HepG2 (cell line): ENCODE measurements around the gene MAJIN. TPM values are rescaled to one million over a fixed set of nuclear protein-coding genes. Genes with fewer than 3 reads are reported as not detected.

ENCODE experiments used
- CEBPG ChIP-seq: IDR thresholded peaks from 2 replicates; pipeline ENCODE4 v1.6.1; 2016
- CREB1 ChIP-seq, 2 experiments: fragments of 450-650 bp in 1 of 2; IDR thresholded peaks; 2 replicates each; pipeline ENCODE4 v1.6.1; 2016 to 2017; ENCODE audit warnings: control low read depth in 1 of 2, mild to moderate bottlenecking in 1 of 2, missing compliant biosample characterization in 1 of 2, missing genetic modification characterization in 1 of 2
- E2F1 ChIP-seq: sonication (generic); formaldehyde crosslinking; IDR thresholded peaks from 2 replicates; pipeline ENCODE4 v1.5.0; 2020; ENCODE audit warnings: missing genetic modification reagents
- FOSL1 ChIP-seq: sonication (generic); formaldehyde crosslinking; IDR thresholded peaks from 2 replicates; pipeline ENCODE4 v1.9.0; 2021; ENCODE audit warnings: missing genetic modification reagents, borderline replicate concordance
- GLI4 ChIP-seq: sonication (generic); formaldehyde crosslinking; IDR thresholded peaks from 2 replicates; pipeline ENCODE4 v1.5.1; 2020; ENCODE audit warnings: missing genetic modification reagents, mild to moderate bottlenecking, moderate library complexity, borderline replicate concordance
- HDAC1 ChIP-seq: sonication (generic); formaldehyde crosslinking; IDR thresholded peaks from 2 replicates; pipeline ENCODE4 v1.5.1; 2020; ENCODE audit warnings: mild to moderate bottlenecking, missing genetic modification reagents
- KDM5A ChIP-seq: fragments of 200-600 bp; sonication (generic); IDR thresholded peaks from 2 replicates; pipeline ENCODE4 v1.7.0; 2018; ENCODE audit warnings: antibody characterized with exemption, mild to moderate bottlenecking, low read length, borderline replicate concordance
- MTF2 ChIP-seq: sonication (generic); formaldehyde crosslinking; IDR thresholded peaks from 2 replicates; pipeline ENCODE4 v1.5.0; 2020; ENCODE audit warnings: missing genetic modification reagents, borderline replicate concordance
- NFIC ChIP-seq: IDR thresholded peaks from 2 replicates; pipeline ENCODE4 v1.6.1; 2012; ENCODE audit warnings: mild to moderate bottlenecking, low read length, inconsistent platforms
- NFRKB ChIP-seq: fragments of 450-650 bp; IDR thresholded peaks from 2 replicates; pipeline ENCODE4 v1.6.1; 2017
- PHF8 ChIP-seq: sonication (generic); formaldehyde crosslinking; IDR thresholded peaks from 2 replicates; pipeline ENCODE4 v1.5.0; 2020; ENCODE audit warnings: missing genetic modification reagents
- RAD21 ChIP-seq: fragments of 450-650 bp; formaldehyde crosslinking; IDR thresholded peaks from 2 replicates; pipeline ENCODE4 v1.5.0; 2020; ENCODE audit warnings: mild to moderate bottlenecking
- SMAD1 ChIP-seq: sonication (generic); formaldehyde crosslinking; IDR thresholded peaks from 2 replicates; pipeline ENCODE4 v1.4.0; 2020; ENCODE audit warnings: missing genetic modification reagents, low read depth, mild to moderate bottlenecking, borderline replicate concordance
- ZC3H13 ChIP-seq: sonication (generic); formaldehyde crosslinking; IDR thresholded peaks from 2 replicates; pipeline ENCODE4 v1.8.1; 2023; ENCODE audit warnings: mild to moderate bottlenecking, missing genetic modification reagents, moderate library complexity
- ZMAT5 ChIP-seq: sonication (generic); formaldehyde crosslinking; IDR thresholded peaks from 2 replicates; pipeline ENCODE4 v1.5.0; 2020; ENCODE audit warnings: mild to moderate bottlenecking, low read depth, missing genetic modification reagents, borderline replicate concordance
- ZMYM2 ChIP-seq: sonication (generic); formaldehyde crosslinking; IDR thresholded peaks from 2 replicates; pipeline ENCODE4 v1.8.0; 2022; ENCODE audit warnings: mild to moderate bottlenecking, missing genetic modification reagents
- ZNF30 ChIP-seq: sonication (generic); formaldehyde crosslinking; IDR thresholded peaks from 2 replicates; pipeline ENCODE4 v1.5.0; 2020; ENCODE audit warnings: mild to moderate bottlenecking, missing genetic modification reagents
- ZNF720 ChIP-seq: sonication (generic); formaldehyde crosslinking; IDR thresholded peaks from 2 replicates; pipeline ENCODE4 v1.4.0; 2020; ENCODE audit warnings: missing genetic modification reagents
- polyA plus RNA-seq, 8 experiments: library from polyadenylated mRNA; depleted of rRNA in 3 of 8; stranded (reverse) in 7 of 8; unstranded in 1 of 8; fragments of >200 nt; fragmentation: Illumina TruSeq in 4 of 8; extraction: Trizol in 4 of 8; gene quantifications; 2 replicates each; pipeline versions ENCODE4 v1.2.1 to v1.2.3, GENCODE V29; 2011 to 2016; ENCODE audit warnings: low read depth in 4 of 8, missing spikeins in 1 of 8, mixed read lengths in 1 of 8; ENCODE audit not compliant: insufficient read depth in 1 of 8
- total RNA-seq, 5 experiments: library from RNA; depleted of rRNA; stranded (reverse); fragments of >200 nt; fragmentation: Illumina TruSeq; extraction: Trizol; gene quantifications; 2 replicates each; pipeline ENCODE4 v1.2.3, GENCODE V29; 2016; ENCODE audit warnings: low read depth in 1 of 5
- TF ChIP-seq, protein P1 (sequence below): sonication (generic); formaldehyde crosslinking; IDR thresholded peaks from 2 replicates; pipeline ENCODE4 v1.4.0; 2020; ENCODE audit warnings: missing genetic modification reagents
- TF ChIP-seq, protein P2 (sequence below): sonication (generic); formaldehyde crosslinking; IDR thresholded peaks from 2 replicates; pipeline ENCODE4 v1.5.1; 2020; ENCODE audit warnings: missing genetic modification reagents, mild to moderate bottlenecking, borderline replicate concordance
- TF ChIP-seq, protein P3 (sequence below), 2 experiments: sonication (generic) in 1 of 2; formaldehyde crosslinking in 1 of 2; IDR thresholded peaks; 2 replicates each; pipeline versions ENCODE4 v1.4.0 to v1.6.1; 2018 to 2020; ENCODE audit warnings: missing genetic modification reagents in 2 of 2, borderline replicate concordance in 1 of 2, low read depth in 1 of 2, mild to moderate bottlenecking in 1 of 2, missing biosample characterization in 1 of 2

The MAJIN gene
- total and polyA plus RNA-seq, 2 of the 13 experiments (the other 11 are each of a cell fraction or from before 2014, with no cell fraction given) = not detected

DNA sequence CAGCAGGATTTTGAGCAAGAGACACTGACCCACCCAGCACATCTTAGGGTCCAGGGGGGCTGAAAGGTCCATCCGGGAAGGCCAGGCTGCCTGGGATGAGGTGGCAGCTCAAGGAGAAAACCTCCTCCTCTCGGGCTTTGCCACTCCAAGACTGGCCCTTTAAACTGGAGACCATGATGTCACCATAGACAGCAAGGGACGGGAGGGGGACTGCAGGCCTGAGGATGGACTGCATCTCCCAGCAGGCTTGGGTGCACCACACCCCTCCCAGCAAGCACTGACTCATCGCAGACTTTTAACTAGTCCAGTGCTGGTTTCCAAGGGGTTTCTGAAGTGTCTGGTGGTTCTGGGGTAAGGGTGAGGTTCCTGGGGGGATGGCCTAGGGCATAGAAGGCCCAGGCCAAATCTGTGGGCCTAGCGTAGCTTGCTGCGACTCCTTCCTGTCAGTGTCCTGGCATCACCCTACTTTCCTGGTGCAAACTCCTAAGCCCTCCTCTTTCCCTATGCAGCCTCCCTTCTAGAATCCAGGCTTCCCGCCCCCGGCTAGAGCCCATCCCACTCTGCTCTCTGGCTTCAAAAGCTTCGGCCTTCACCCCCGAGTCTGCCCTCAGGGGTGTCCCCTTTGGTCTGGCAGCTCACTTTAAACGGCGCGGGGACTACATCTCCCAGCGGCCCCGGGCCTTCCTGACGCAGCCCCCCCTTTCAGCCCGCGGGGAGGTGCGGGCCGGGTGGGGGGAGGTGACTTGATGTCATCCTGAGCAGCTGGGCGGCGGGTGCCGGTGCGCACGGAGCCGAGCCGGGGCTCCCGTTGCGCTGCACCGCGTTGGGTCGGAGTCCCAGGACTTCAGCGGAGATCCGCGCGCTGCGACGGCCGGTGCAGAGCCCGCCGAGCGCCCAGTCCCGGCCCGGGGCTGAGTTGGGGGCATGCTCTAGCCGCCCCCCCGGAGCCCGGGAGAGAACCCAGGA lies 47.7 kb downstream of the MAJIN start, which contains the start of gene PPP2R5B (continued):
- TF ChIP-seq PHF8 = peak; percentile 48; the same call in 1 of the 2 replicates
- TF ChIP-seq, protein P1, sequence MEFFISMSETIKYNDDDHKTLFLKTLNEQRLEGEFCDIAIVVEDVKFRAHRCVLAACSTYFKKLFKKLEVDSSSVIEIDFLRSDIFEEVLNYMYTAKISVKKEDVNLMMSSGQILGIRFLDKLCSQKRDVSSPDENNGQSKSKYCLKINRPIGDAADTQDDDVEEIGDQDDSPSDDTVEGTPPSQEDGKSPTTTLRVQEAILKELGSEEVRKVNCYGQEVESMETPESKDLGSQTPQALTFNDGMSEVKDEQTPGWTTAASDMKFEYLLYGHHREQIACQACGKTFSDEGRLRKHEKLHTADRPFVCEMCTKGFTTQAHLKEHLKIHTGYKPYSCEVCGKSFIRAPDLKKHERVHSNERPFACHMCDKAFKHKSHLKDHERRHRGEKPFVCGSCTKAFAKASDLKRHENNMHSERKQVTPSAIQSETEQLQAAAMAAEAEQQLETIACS = no peak
- TF ChIP-seq SMAD1 (CRISPR knock-in tag) = peak; percentile 22; the same call in 1 of the 2 replicates
- no peak for TF ChIP-seq ZC3H13
- peak; percentile 94 for TF ChIP-seq HDAC1 (CRISPR knock-in tag)
- TF ChIP-seq GLI4 = no peak
- no peak for TF ChIP-seq ZMYM2 (CRISPR knock-in tag)
- TF ChIP-seq, protein P2, sequence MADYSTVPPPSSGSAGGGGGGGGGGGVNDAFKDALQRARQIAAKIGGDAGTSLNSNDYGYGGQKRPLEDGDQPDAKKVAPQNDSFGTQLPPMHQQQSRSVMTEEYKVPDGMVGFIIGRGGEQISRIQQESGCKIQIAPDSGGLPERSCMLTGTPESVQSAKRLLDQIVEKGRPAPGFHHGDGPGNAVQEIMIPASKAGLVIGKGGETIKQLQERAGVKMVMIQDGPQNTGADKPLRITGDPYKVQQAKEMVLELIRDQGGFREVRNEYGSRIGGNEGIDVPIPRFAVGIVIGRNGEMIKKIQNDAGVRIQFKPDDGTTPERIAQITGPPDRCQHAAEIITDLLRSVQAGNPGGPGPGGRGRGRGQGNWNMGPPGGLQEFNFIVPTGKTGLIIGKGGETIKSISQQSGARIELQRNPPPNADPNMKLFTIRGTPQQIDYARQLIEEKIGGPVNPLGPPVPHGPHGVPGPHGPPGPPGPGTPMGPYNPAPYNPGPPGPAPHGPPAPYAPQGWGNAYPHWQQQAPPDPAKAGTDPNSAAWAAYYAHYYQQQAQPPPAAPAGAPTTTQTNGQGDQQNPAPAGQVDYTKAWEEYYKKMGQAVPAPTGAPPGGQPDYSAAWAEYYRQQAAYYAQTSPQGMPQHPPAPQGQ (CRISPR knock-in tag) = no peak
- TF ChIP-seq ZMAT5 (CRISPR knock-in tag) = no peak
- TF ChIP-seq E2F1 (CRISPR knock-in tag) = peak; percentile 67; the same call in 1 of the 2 replicates
- TF ChIP-seq, protein P3, sequence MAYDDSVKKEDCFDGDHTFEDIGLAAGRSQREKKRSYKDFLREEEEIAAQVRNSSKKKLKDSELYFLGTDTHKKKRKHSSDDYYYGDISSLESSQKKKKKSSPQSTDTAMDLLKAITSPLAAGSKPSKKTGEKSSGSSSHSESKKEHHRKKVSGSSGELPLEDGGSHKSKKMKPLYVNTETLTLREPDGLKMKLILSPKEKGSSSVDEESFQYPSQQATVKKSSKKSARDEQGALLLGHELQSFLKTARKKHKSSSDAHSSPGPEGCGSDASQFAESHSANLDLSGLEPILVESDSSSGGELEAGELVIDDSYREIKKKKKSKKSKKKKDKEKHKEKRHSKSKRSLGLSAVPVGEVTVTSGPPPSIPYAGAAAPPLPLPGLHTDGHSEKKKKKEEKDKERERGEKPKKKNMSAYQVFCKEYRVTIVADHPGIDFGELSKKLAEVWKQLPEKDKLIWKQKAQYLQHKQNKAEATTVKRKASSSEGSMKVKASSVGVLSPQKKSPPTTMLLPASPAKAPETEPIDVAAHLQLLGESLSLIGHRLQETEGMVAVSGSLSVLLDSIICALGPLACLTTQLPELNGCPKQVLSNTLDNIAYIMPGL (CRISPR knock-in tag; IDR thresholded peaks at IDR 0.05; ENCODE audit: borderline replicate concordance in 1 of 2, low read depth in 1 of 2) = peak; percentile 49 to 51; a peak in 1 of 4 replicates
- no peak for TF ChIP-seq MTF2
- TF ChIP-seq RAD21 (CRISPR knock-in tag) = no peak
- peak; percentile 58 for TF ChIP-seq CEBPG (CRISPR knock-in tag)
- peak; percentile 71 for TF ChIP-seq CREB1 (IDR thresholded peaks at IDR 0.05)
- peak; percentile 93 for TF ChIP-seq CREB1 (CRISPR knock-in tag; IDR thresholded peaks at IDR 0.05)
- no peak for TF ChIP-seq ZNF720 (CRISPR knock-in tag)
- TF ChIP-seq FOSL1 (CRISPR knock-in tag) = peak; percentile 91
- no peak for TF ChIP-seq NFRKB
- no peak for TF ChIP-seq ZNF30
- no peak for TF ChIP-seq NFIC
- TF ChIP-seq KDM5A = peak; percentile 68; the same call in 1 of the 2 replicates
